ENCODE results near the gene DDAH2.
A peak's percentile ranks its signal among the peaks of the same experiment; 100 is the strongest.

Gene DDAH2

GRCh38 chr6:31730631-31731086 is 1.6 kb upstream of the DDAH2 start:
- DNase-seq = no peak

GRCh38 chr6:31729979-31730630 is 1.0 kb upstream of the DDAH2 start:
- peak; percentile 64 to 76 for DNase-seq

- peak; percentile 82 to 84 for DNase-seq
Observed at GRCh38 chr6:31729515-31729978, 448 bp upstream of the DDAH2 start.

GRCh38 chr6:31727717-31728671 is 1.1 kb downstream of the DDAH2 start:
- DNase-seq = no peak

- no peak for DNase-seq
Observed at GRCh38 chr6:31727034-31727716, 1.9 kb downstream of the DDAH2 start.

GRCh38 chr6:31725502-31726350 is 3.4 kb downstream of the DDAH2 start:
- DNase-seq = no peak

- no peak for DNase-seq
Observed at GRCh38 chr6:31723980-31724691, 5.0 kb downstream of the DDAH2 start.

- DNase-seq = no peak
Observed at GRCh38 chr6:31723245-31723979, 5.7 kb downstream of the DDAH2 start, which contains the start of gene MPIG6B. Gene MPIG6B, plus strand, starts transcription at chr6:31723373. Its CDS starts 11 bp downstream, at chr6:31723384.

GRCh38 chr6:31722173-31722572 is 6.9 kb downstream of the DDAH2 start:
- no peak for DNase-seq

GRCh38 chr6:31721351-31722020 is 7.6 kb downstream of the DDAH2 start, which contains the start of gene LY6G6C:
Gene LY6G6C, minus strand, starts transcription at chr6:31721746. Its CDS starts 67 bp downstream, at chr6:31721679.
- no peak for DNase-seq

GRCh38 chr6:31720196-31720770 is 8.8 kb downstream of the DDAH2 start:
- no peak for DNase-seq

GRCh38 chr6:31719001-31719400 is 10.1 kb downstream of the DDAH2 start:
- no peak for DNase-seq

- DNase-seq = no peak
Observed at GRCh38 chr6:31718265-31718664, 10.8 kb downstream of the DDAH2 start.

- no peak for DNase-seq
Observed at GRCh38 chr6:31717499-31718222, 11.4 kb downstream of the DDAH2 start.

- no peak for DNase-seq
Observed at GRCh38 chr6:31715022-31715958, 13.8 kb downstream of the DDAH2 start, which contains the start of gene LY6G6D. Gene LY6G6D, plus strand, starts transcription at chr6:31715348. Its CDS starts 8 bp downstream, at chr6:31715356.

- no peak for DNase-seq
Observed at GRCh38 chr6:31713991-31714684, 15.0 kb downstream of the DDAH2 start.

GRCh38 chr6:31713465-31713864 is 15.6 kb downstream of the DDAH2 start:
- DNase-seq = no peak
